OCI-M2 (cell line): ENCODE results near the gene LAMP2.

Experiments used
- DNase-seq: peaks from one replicate; lab custom pipeline; 2025; ENCODE audit not compliant: unreplicated experiment; lab: John Stamatoyannopoulos, UW

The LAMP2 gene

GRCh38 chrX:120457766-120458180 is 11.3 kb downstream of the LAMP2 start:
- DNase-seq = no peak

DNA sequence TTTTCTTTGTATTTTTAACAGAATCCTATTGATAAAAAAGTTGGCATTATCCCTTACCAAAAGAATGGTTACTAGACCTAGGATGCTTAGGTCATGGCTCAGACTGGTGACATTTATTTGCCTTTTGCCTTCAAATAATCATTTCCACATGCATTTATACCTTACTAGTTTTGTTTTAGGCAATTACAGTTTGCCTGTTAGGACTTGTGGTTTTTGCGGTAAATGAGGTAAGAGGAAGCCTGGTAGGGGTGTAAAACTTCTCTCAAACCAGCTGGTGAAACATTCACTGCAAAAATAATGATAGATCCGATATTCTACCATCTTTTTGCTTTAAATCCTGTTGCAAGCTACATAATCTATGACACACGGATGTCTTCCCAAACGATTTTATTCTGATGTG is 12.1 kb downstream of the LAMP2 start:
- no peak for DNase-seq

DNA sequence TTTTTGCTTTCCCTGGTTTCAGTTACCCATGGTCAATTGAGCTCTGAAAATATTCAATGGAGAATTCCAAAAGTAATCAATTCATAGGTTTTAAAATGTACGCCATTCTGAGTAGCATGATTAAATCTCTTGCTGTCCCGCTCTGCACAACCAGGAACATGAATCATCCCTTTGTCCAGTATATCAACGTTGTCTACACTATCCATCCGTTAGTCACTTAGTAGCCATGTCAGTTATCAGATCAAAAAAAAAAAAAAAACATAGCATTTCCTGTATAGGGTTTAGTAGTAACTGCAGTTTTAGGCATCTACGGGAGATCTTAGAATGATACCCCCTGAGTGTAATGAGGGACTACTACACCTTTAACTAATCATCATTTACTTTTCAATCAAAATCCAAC is 15.1 kb downstream of the LAMP2 start:
- DNase-seq = no peak

- no peak for DNase-seq
These were observed 17.0 kb downstream of the LAMP2 start for GRCh38 chrX:120452131-120452530.

GRCh38 chrX:120450163-120450562 is 18.9 kb downstream of the LAMP2 start:
- no peak for DNase-seq

DNA sequence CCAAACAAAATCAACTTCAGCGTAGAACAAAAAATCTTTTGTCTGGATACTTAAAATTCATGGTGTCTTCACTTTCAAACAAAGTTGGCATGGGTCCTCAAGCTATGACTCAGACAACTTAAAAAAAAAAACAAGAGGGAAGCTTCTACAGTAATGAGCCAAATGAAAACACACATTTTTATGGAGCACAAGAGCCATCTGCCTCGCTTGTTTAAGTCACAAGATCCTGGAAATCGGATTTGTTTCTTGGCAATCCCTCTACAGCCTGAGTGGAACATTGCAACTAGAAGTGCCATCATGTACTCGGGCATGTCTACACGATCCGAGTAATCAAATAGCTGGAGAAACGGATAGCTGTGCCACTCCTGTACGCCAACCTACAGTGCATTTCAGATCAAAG is 22.6 kb downstream of the LAMP2 start:
- DNase-seq = no peak

DNA sequence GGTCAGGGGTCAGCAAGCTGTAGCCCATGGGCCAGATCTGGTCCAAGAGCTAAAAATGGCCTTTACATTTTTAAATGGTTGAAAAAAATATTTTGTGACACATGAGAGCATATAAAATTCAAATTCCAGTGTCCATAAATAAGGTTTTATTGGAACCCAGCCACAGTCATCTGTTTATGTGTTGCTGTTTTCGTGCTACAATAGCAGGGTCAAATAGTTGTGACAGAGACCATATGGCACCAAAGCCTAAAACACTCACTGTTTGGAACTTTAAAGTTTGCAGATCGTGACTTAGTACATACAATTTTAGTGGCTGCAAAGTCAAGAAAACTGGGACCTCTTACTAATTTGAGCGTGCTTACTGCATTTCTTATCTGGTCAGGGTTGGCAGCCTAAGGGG is 29.2 kb downstream of the LAMP2 start:
- DNase-seq = no peak

DNA sequence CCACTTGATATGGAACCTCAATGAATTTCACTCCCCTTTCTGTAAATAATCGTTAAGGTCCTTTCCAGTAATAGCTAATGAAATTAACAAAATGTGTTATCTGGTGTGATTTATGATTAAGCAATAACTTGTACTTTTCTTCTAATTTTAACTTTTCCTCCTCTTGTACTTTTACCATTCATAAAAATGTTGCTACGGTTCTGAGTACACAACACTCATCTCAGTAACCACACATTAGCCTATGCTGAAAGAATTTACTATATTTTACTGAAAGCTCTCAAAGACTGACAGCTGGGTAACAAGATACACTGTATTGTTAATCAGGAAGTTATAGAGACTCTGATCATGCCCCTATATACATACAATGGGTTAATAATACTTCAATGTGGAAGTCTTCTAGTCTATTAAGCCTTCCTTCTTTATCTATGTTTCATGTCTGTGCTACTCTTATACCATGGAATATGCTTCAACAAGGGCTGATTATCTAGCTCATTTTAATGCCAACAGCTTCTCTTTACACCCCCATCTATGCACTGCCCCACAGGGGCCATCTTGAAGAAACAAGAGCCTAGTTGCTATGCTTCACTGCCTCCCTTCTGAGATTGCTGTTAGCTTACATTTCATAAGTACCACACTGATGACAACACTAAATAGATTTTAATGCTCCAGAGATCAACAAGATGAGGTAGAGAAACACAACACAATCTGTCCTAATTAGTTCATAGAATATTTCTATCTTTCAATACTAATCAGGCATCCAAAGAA is 39.1 kb downstream of the LAMP2 start:
- no peak for DNase-seq

DNA sequence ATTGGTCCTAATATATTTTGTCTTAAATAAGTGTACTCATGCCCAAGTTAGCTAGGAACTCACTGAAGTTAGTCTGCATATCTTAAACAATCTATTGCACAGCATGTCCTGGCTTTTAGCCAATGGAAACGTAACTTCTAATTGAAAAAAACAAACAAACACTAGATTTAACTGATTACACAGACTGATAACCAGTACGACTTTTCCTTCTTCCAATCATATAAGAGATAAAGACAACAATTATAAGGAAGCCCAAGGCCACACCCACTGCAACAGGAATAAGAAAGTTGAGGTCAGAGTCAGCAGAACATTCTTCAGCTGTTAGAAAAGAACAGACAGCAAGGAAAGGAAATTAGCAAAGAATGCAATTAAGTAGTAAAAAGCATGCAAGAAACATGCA is 40.8 kb downstream of the LAMP2 start:
- no peak for DNase-seq

- no peak for DNase-seq
These were observed 42.5 kb downstream of the LAMP2 start for GRCh38 chrX:120426599-120426998.

GRCh38 chrX:120419463-120419862 is 49.6 kb downstream of the LAMP2 start:
- DNase-seq = no peak

DNA sequence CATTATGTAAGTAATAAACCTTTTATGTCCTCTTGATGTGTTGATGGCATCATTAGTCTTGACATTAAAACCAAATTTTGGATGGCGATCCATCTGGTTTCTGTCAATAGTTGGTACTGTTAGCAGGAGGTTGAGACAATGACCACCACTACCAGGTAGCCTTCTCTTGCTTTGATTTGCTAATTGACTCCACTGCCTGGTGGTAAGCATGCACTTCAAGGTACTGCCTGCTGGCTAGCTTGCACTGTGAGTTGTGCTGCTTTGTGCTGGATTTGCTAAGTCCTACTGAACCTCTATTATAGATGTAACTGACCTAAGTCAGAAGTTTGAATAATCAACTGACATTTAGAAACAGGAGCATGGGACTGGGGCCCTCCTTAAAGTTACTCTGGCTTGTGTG is 60.9 kb downstream of the LAMP2 start:
- DNase-seq = no peak

- no peak for DNase-seq
These were observed 62.5 kb downstream of the LAMP2 start for GRCh38 chrX:120406638-120407037.

DNA sequence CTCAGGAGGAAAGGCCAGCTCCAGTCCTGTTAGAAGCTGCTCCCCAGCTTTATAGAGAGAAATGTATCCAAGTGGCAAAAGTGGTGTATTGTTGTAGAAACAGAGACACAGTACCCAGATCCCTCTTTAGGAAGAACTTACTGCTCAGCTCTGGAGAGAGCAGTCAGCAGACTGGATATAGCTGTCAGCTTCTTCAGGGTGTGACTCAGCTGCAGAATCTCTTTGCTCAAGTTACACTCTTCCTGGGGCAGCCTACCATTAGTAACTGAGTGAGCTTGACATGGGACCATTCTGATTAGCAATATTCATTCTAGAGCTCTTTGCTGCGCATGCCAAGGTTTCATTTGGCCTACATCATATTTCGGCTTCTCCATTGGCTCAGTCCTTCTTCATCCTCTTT is 66.7 kb downstream of the LAMP2 start:
- no peak for DNase-seq

GRCh38 chrX:120401301-120401700 is 67.8 kb downstream of the LAMP2 start:
- DNase-seq = no peak

- no peak for DNase-seq
These were observed 88.4 kb downstream of the LAMP2 start for GRCh38 chrX:120380699-120381098.

DNA sequence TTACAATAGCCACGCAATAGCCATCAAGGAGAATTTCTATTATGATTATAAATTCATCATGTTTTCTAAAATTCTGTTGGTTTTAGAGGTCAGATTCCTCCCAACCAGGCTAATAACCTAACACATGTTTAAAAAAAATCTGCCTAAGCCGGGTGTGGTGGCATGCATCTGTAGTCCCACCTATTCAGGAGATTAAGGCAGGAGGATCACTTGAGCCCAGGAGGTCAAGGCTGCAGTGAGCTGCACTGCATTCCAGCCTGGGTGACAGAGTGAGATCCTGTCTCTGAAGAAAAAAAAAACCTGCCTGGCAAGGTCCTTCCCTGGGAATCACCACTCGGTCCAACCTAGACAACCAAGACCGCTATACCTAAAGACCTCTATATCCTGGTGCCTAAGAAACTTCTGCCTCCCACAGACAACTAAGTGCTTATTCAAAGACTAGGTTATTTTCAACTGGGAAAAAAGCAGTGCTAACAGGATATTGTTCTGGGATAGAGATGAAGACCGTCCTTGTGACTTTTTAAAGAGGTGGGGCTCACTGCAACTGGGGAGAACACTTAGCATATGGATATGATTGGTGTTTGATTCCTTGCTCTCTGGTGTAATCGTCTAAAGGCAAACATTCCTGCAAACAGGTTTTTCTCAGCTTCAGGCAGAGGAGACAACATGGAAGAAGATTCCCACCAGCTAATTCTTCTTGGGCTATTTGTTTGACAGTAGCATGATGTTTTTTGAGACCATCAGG is 89.0 kb downstream of the LAMP2 start:
- no peak for DNase-seq

DNA sequence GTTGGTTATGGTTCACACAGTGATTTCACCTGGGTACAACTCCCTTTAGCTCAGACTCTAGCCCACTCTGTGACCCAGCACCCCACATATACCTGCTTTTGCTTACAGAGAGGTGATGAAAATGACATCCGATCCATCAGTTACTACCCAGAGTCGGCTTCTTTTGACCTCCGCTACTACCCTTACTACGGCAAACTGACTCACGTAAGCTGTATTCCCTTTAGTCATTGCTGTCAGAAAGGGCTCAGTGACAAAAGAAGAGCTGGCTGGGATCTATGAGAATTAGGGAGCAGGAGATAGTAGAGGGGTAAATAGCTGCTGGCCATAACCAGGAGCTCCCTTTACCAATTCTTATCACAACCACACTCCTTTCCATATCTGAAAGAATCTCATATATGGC is 90.5 kb downstream of the LAMP2 start:
- no peak for DNase-seq
